NCI-H1048 (cell line): Measurements from ENCODE around the gene PIAS2.

ENCODE experiments used
- DNase-seq: peaks from one replicate; lab custom pipeline; 2025; lab: John Stamatoyannopoulos, UW

PIAS2 gene

DNA sequence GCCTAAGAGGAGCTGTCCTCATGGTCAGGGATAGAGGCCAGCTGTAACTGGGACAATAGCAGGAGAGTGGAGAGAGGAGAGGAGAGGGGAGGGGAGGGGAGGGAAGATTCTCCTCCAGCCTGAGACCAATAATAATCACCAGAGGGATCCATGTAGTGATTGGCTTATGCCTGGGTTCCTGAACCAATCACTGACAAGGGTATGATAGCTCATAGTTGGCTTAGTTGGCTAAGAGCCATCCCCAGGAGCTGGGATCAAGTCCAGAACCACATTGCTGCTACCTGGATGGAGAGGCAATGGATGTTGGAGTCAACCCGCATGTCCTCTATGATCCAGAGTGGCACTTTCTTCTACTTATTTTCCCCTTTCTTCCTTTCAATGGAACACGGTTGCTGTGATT is 152.7 kb downstream of the PIAS2 start:
- no peak for DNase-seq

- no peak for DNase-seq
Observed at GRCh38 chr18:46761059-46761769, 156.1 kb downstream of the PIAS2 start.

DNA sequence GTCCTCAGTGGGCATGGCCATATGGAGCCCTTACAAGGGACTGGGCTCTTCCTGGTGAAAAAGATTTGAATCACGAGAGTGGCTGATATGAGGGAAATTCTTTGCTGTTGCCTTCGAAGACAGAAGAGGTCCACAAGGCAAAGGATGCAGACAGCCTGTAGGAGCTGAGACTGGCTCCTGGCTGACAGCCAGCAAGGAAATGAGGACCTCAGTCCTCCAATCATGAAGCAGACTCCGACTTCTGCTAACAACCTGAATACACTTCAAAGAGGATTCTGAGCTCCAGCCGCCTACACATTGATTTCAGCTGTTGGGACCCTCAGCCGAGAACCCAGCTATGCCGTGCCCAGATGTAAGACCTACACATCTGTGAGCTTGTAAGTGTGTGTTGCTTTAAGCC is 157.4 kb downstream of the PIAS2 start:
- DNase-seq: no peak

GRCh38 chr18:46756559-46757201 is 160.6 kb downstream of the PIAS2 start, which contains the start of gene ST8SIA5:
Gene ST8SIA5 (minus strand): TSS chr18:46757053. CDS start chr18:46756508, 545 bp downstream.
- no peak for DNase-seq

GRCh38 chr18:46756025-46756558 is 161.2 kb downstream of the PIAS2 start:
- no peak for DNase-seq

- DNase-seq: no peak
Observed at GRCh38 chr18:46755315-46756024, 161.8 kb downstream of the PIAS2 start.

GRCh38 chr18:46754661-46755292 is 162.5 kb downstream of the PIAS2 start:
- DNase-seq: no peak

GRCh38 chr18:46754188-46754587 is 163.1 kb downstream of the PIAS2 start:
- DNase-seq: no peak
